Cardiac fibroblast (primary cell): ENCODE results near the gene TEX2.

Experiments
- DNase-seq, 2 donors: peaks; one replicate each; pipeline versions ENCODE4 v3.0.0 to v3.0.0-alpha.2; 2010; ENCODE audit warnings: low read depth in 2 of 2
- H3K4me3 ChIP-seq, 2 donors: replicated peaks in 1 of 2; 1 replicate in 1 of 2; 2 replicates in 1 of 2; pipeline ENCODE4 v1.5.1; 2011; ENCODE audit warnings: low read depth in 2 of 2, low read length in 2 of 2, mild to moderate bottlenecking in 2 of 2, moderate library complexity in 1 of 2
- TF ChIP-seq, protein P1 (sequence below): IDR thresholded peaks from one replicate; pipeline ENCODE4 v1.5.1; 2011; ENCODE audit warnings: low read depth, mild to moderate bottlenecking, low read length, inconsistent platforms

Gene TEX2

GRCh38 chr17:64150237-64151015 is 112.6 kb downstream of the TEX2 start:
- no peak overlapping the region for H3K4me3 ChIP-seq
- TF ChIP-seq, protein P1, sequence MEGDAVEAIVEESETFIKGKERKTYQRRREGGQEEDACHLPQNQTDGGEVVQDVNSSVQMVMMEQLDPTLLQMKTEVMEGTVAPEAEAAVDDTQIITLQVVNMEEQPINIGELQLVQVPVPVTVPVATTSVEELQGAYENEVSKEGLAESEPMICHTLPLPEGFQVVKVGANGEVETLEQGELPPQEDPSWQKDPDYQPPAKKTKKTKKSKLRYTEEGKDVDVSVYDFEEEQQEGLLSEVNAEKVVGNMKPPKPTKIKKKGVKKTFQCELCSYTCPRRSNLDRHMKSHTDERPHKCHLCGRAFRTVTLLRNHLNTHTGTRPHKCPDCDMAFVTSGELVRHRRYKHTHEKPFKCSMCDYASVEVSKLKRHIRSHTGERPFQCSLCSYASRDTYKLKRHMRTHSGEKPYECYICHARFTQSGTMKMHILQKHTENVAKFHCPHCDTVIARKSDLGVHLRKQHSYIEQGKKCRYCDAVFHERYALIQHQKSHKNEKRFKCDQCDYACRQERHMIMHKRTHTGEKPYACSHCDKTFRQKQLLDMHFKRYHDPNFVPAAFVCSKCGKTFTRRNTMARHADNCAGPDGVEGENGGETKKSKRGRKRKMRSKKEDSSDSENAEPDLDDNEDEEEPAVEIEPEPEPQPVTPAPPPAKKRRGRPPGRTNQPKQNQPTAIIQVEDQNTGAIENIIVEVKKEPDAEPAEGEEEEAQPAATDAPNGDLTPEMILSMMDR: no peak
- peak; percentile 28 to 56 for DNase-seq

DNA sequence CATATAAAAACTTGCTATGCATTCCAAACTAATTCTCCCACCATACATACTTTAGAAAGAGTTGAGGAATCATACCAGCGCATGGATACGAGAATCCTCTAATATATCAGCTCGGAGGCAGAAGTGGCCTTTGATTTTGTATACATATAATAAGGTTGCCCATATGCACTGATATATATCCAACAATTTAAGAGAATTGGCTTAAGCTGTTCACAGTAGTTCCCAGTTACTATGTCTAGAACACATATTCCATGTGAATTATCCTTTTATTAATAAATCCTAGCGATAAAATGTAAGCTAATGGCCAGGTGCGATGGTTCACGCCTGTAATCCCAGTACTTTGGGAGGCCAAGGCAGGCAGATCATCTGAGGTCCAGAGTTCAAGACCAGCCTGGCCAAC is 113.9 kb downstream of the TEX2 start:
- DNase-seq: no peak
- TF ChIP-seq, protein P1: no peak

GRCh38 chr17:64148699-64149098 is 114.4 kb downstream of the TEX2 start:
- DNase-seq: no peak
- TF ChIP-seq, protein P1: no peak
- no peak overlapping the region for H3K4me3 ChIP-seq

More for the DNA sequence above, 113.9 kb downstream of the TEX2 start:
- no peak overlapping the region for H3K4me3 ChIP-seq

DNA sequence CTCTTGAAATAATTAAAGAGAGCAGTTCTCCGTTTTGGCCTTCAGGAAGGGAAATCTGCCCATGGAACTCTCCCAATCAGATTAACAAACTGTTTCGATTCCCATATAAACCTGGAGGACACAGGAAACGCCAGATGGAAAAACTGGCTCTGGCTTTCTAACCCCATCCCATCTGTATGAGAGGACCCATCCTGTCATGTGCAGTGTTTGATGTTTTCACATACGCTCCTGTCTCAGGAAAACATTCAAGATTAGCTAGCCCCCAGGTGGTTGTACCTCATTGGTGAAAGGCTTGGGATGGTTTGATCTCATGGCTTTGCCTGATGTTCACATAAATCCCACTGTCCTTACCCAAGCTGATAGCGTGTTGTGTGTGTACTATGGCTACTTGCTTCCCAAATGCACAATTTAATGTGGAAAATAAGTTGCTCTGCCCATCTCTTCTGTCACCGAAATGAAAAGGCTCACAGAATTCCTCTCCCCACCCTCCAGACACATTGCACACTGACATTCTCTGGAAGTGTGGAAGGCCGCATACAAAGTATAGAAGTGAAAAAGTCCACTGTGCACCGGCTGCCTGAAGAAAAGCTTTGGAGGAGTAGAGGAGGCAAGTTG is 114.9 kb downstream of the TEX2 start:
- TF ChIP-seq, protein P1: no peak
- H3K4me3 ChIP-seq: no peak overlapping the region
- peak; percentile 46 to 58 for DNase-seq

GRCh38 chr17:64147110-64148016 is 115.7 kb downstream of the TEX2 start:
- peak; percentile 35 to 49 for DNase-seq
- peak overlapping the region; percentile 84 to 89 for H3K4me3 ChIP-seq
- TF ChIP-seq, protein P1: no peak

GRCh38 chr17:64146418-64147109 is 116.5 kb downstream of the TEX2 start:
- H3K4me3 ChIP-seq: peak overlapping the region; percentile 84 to 89
- TF ChIP-seq, protein P1: no peak
- DNase-seq: peak; percentile 73 to 79
